HG02840 (cell line): ENCODE data around the gene GYPA.
"Not testable (repeated sequence)": the region's sequence is repeated elsewhere in the genome, so short reads cannot be mapped to it uniquely, and the experiment has no call there.

ENCODE experiments used
- ATAC-seq: cut with Tn5 transposase; IDR thresholded peaks from one replicate; pipeline ENCODE4 v1.9.1; 2021; ENCODE audit warnings: mild to moderate bottlenecking, moderate library complexity, moderate number of reproducible peaks; ENCODE audit not compliant: unreplicated experiment, low FRiP score

GYPA gene

GRCh38 chr4:144140594-144141295, at the start of gene GYPA:
TSS of gene GYPA (minus strand) at chr4:144140718. CDS start at chr4:144140635, 83 bp downstream.
- ATAC-seq = not testable (repeated sequence)

- ATAC-seq = no peak
Measured at GRCh38 chr4:144190009-144190408, 49.5 kb upstream of the GYPA start.

GRCh38 chr4:144189121-144189520, 48.6 kb upstream of the GYPA start:
- ATAC-seq = no peak

GRCh38 chr4:144185086-144185485, 44.6 kb upstream of the GYPA start:
- ATAC-seq = no peak

GRCh38 chr4:144183165-144183564, 42.6 kb upstream of the GYPA start:
- no peak for ATAC-seq

- no peak for ATAC-seq
Measured at GRCh38 chr4:144181391-144181790, 40.9 kb upstream of the GYPA start.

GRCh38 chr4:144179152-144179739, 38.7 kb upstream of the GYPA start:
- no peak for ATAC-seq

- ATAC-seq = no peak
Measured at GRCh38 chr4:144178414-144178813, 37.9 kb upstream of the GYPA start.

GRCh38 chr4:144176476-144176875, 36.0 kb upstream of the GYPA start:
- ATAC-seq = no peak

- peak; percentile 68 for ATAC-seq
Measured at GRCh38 chr4:144174401-144175067, 34.0 kb upstream of the GYPA start.

GRCh38 chr4:144171697-144172096, 31.2 kb upstream of the GYPA start:
- ATAC-seq = no peak

- no peak for ATAC-seq
Measured at GRCh38 chr4:144169211-144169610, 28.7 kb upstream of the GYPA start.

- ATAC-seq = no peak
Measured at GRCh38 chr4:144154044-144154443, 13.5 kb upstream of the GYPA start.

- ATAC-seq = not testable (repeated sequence)
Measured at GRCh38 chr4:144142690-144143326, 2.3 kb upstream of the GYPA start.

- ATAC-seq = no peak
Measured at GRCh38 chr4:144141493-144141892, 975 bp upstream of the GYPA start.

- not testable (repeated sequence) for ATAC-seq
Measured at GRCh38 chr4:144139991-144140390, 527 bp downstream of the GYPA start.

GRCh38 chr4:144139547-144139946, 971 bp downstream of the GYPA start:
- not testable (repeated sequence) for ATAC-seq

- not testable (repeated sequence) for ATAC-seq
Measured at GRCh38 chr4:144138239-144138638, 2.3 kb downstream of the GYPA start.

- ATAC-seq = not testable (repeated sequence)
Measured at GRCh38 chr4:144137137-144137931, 3.2 kb downstream of the GYPA start.

- not testable (repeated sequence) for ATAC-seq
Measured at GRCh38 chr4:144136189-144136588, 4.3 kb downstream of the GYPA start.
